ENCODE results near the gene ADCY2.

The ADCY2 gene

DNA sequence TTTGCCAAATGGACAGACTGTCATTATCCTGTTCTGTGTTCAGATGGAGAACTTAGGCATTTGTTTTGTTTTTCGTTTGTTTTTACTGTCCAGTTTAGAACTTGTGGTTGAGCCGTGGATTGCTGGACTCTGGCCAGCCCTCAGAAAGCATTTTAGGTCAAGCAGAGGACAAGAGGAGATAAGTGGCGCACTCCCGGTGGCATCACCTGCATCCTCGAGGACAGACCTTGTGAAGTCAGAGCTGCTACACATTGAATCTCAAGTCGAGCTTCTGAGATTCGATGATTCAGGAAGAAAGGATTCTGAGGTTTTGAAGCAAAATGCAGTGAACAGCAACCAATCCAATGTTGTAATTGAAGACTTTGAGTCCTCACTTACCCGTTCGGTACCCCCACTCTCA is 481.9 kb downstream of the ADCY2 start:
- DNase-seq: no peak

DNA sequence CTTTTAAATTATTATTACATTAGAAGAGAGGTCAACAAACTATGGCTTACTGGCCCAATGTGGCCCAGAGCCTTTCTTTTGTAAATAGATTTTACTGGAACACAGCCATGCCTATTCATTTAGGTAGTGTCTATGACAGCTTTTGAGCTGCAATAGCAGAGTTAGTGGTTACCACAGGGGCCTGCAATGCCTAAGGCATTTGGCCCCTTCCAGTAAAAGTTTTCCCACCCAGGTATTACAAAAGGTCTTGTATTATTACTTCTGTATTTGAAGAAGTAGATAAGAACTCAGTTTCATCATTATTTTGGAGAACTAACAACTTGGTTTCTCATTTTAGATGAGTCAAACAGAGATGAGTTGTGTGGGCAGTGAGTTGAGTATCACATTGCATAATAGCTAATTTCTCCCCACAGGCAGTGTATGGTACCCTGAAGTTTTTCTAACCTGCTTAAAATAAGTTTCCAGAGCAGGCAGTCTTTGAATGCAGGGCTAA is 482.5 kb downstream of the ADCY2 start:
- no peak for DNase-seq

Data from NCI-H69 (cell line).